Stimulated activated CD8-positive, alpha-beta memory T cell treated with anti-CD3 and anti-CD28 coated beads, Interleukin-12 subunit alpha, Interleukin-12 subunit beta, amount 100 ng/mL, for 1 hour (primary cell): Measurements from ENCODE around the gene PGRMC2.

ENCODE experiments used
- DNase-seq: peaks from one replicate; pipeline ENCODE4 v3.0.0-alpha.2; 2020; ENCODE audit warnings: low read depth

Gene PGRMC2

DNA sequence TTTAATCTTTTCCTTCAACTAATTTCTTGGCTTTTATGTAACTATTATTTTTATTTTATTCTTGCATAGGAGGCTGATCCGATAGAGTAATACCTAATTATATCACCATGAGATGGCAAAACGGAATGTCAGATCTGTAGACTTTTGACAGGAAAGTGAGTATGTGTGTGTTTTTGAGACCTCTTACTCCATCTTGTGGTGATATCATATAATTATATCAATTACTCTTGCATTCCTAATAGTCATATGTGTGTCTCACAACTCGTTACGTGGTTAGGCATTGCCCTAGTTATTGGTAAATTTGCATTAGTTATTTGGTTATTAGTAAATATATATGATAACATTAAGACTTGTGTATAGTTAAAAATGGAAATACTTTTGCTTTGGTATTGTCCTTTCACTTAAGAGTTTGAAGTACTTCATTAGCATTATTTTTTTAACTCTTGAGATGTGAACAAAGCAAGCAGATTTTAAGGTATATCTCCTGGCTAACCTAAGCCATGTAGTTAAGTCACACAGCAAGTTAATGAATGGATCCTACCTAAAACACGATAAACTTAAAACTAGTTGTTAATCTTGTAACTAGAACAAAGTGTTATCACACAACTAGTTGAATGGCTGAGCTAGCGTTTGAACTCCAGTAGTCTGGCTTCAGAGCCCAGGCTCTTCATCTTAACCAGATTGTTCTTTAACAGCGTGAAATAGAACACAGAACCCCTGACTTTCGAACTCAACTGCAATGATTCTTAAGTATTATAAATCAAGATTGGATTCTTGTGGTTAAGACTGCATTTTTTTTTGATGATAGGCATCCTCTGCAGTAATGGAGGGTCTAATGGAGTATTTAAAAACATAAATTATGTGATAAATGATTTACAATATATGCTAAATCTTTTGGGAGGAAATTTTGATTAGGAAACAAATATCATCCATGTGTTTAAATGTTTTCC is 67.1 kb downstream of the PGRMC2 start:
- no peak for DNase-seq
